HEK293 (cell line): ENCODE data around the gene EFCAB12.

ENCODE experiments used
- ATF2 ChIP-seq: fragments of 450-650 bp; formaldehyde crosslinking; IDR thresholded peaks from 2 replicates; pipeline ENCODE4 v1.5.1; 2016; ENCODE audit warnings: missing biosample characterization, missing genetic modification characterization, low read depth
- BCL11B ChIP-seq: fragments of 450-650 bp; formaldehyde crosslinking; IDR thresholded peaks from 2 replicates; pipeline ENCODE4 v1.5.1; 2016; ENCODE audit warnings: low read depth, missing biosample characterization, missing genetic modification characterization
- GLIS2 ChIP-seq: fragments of 450-650 bp; formaldehyde crosslinking; IDR thresholded peaks from 2 replicates; pipeline ENCODE4 v1.5.1; 2016; ENCODE audit warnings: missing biosample characterization, missing genetic modification characterization
- MZF1 ChIP-seq: fragments of 450-650 bp; formaldehyde crosslinking; IDR thresholded peaks from 2 replicates; pipeline ENCODE4 v1.5.1; 2017; ENCODE audit warnings: missing biosample characterization, missing genetic modification characterization, borderline replicate concordance
- REPIN1 ChIP-seq: fragments of 450-650 bp; formaldehyde crosslinking; IDR thresholded peaks from 2 replicates; pipeline ENCODE4 v1.5.1; 2017; ENCODE audit warnings: missing biosample characterization, missing genetic modification characterization, low read depth
- ZBTB10 ChIP-seq: fragments of 450-650 bp; formaldehyde crosslinking; IDR thresholded peaks from 2 replicates; pipeline ENCODE4 v1.5.1; 2016; ENCODE audit warnings: missing biosample characterization, missing genetic modification characterization
- ZNF148 ChIP-seq: fragments of 450-650 bp; formaldehyde crosslinking; IDR thresholded peaks from 2 replicates; pipeline ENCODE4 v1.5.0; 2017; ENCODE audit warnings: missing biosample characterization, missing genetic modification characterization, borderline replicate concordance
- ZNF2 ChIP-seq: fragments of 450-650 bp; formaldehyde crosslinking; IDR thresholded peaks from 2 replicates; pipeline ENCODE4 v1.5.1; 2016; ENCODE audit warnings: missing biosample characterization, missing genetic modification characterization
- ZNF266 ChIP-seq: fragments of 450-650 bp; formaldehyde crosslinking; IDR thresholded peaks from 2 replicates; pipeline ENCODE4 v1.5.1; 2016; ENCODE audit warnings: missing biosample characterization, missing genetic modification characterization, low read depth
- ZNF302 ChIP-seq: fragments of 450-650 bp; formaldehyde crosslinking; IDR thresholded peaks from 2 replicates; pipeline ENCODE4 v1.5.1; 2016; ENCODE audit warnings: missing biosample characterization, missing genetic modification characterization, low read depth
- ZNF350 ChIP-seq: fragments of 450-650 bp; formaldehyde crosslinking; IDR thresholded peaks from 2 replicates; pipeline ENCODE4 v1.5.0; 2017; ENCODE audit warnings: missing biosample characterization, mild to moderate bottlenecking, missing genetic modification characterization
- ZNF423 ChIP-seq: fragments of 450-650 bp; formaldehyde crosslinking; IDR thresholded peaks from 2 replicates; pipeline ENCODE4 v1.5.1; 2016; ENCODE audit warnings: missing biosample characterization, missing genetic modification characterization
- ZNF558 ChIP-seq: fragments of 450-650 bp; formaldehyde crosslinking; IDR thresholded peaks from 2 replicates; pipeline ENCODE4 v1.5.1; 2016; ENCODE audit warnings: missing biosample characterization, missing genetic modification characterization
- ZNF560 ChIP-seq: fragments of 450-650 bp; formaldehyde crosslinking; IDR thresholded peaks from 2 replicates; pipeline ENCODE4 v1.5.1; 2017; ENCODE audit warnings: missing biosample characterization, missing genetic modification characterization, borderline replicate concordance
- ZNF571 ChIP-seq: fragments of 450-650 bp; formaldehyde crosslinking; IDR thresholded peaks from 2 replicates; pipeline ENCODE4 v1.5.0; 2017; ENCODE audit warnings: missing biosample characterization, missing genetic modification characterization
- ZNF677 ChIP-seq: fragments of 450-650 bp; IDR thresholded peaks from 2 replicates; pipeline ENCODE4 v1.5.0; 2018; ENCODE audit warnings: missing biosample characterization, mild to moderate bottlenecking, missing genetic modification characterization, moderate library complexity
- TF ChIP-seq, protein P1 (sequence below): fragments of 450-650 bp; formaldehyde crosslinking; IDR thresholded peaks from 2 replicates; pipeline ENCODE4 v1.5.1; 2016; ENCODE audit warnings: missing biosample characterization, missing genetic modification characterization
- TF ChIP-seq, protein P2 (sequence below): fragments of 450-650 bp; formaldehyde crosslinking; conservative IDR thresholded peaks from 2 replicates; pipeline ENCODE4 v1.5.1; 2016; ENCODE audit warnings: low read depth, missing biosample characterization, missing genetic modification characterization
- TF ChIP-seq, protein P3 (sequence below): fragments of 450-650 bp; formaldehyde crosslinking; IDR thresholded peaks from 2 replicates; pipeline ENCODE4 v1.5.1; 2016; ENCODE audit warnings: missing biosample characterization, missing genetic modification characterization
- TF ChIP-seq, protein P4 (sequence below): fragments of 450-650 bp; formaldehyde crosslinking; IDR thresholded peaks from 2 replicates; pipeline ENCODE4; 2016; ENCODE audit warnings: missing biosample characterization, missing genetic modification characterization
- TF ChIP-seq, protein P5 (sequence below): fragments of 450-650 bp; formaldehyde crosslinking; IDR thresholded peaks from 2 replicates; pipeline ENCODE4 v1.5.1; 2016; ENCODE audit warnings: missing biosample characterization, missing genetic modification characterization
- TF ChIP-seq, protein P6 (sequence below): fragments of 450-650 bp; formaldehyde crosslinking; IDR thresholded peaks from 2 replicates; pipeline ENCODE4 v1.5.1; 2016; ENCODE audit warnings: missing biosample characterization, missing genetic modification characterization

EFCAB12 gene

GRCh38 chr3:129439226-129439816 lies 10.9 kb upstream of the EFCAB12 start (continued):
- TF ChIP-seq, protein P1, sequence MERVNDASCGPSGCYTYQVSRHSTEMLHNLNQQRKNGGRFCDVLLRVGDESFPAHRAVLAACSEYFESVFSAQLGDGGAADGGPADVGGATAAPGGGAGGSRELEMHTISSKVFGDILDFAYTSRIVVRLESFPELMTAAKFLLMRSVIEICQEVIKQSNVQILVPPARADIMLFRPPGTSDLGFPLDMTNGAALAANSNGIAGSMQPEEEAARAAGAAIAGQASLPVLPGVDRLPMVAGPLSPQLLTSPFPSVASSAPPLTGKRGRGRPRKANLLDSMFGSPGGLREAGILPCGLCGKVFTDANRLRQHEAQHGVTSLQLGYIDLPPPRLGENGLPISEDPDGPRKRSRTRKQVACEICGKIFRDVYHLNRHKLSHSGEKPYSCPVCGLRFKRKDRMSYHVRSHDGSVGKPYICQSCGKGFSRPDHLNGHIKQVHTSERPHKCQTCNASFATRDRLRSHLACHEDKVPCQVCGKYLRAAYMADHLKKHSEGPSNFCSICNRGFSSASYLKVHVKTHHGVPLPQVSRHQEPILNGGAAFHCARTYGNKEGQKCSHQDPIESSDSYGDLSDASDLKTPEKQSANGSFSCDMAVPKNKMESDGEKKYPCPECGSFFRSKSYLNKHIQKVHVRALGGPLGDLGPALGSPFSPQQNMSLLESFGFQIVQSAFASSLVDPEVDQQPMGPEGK (tag by site-specific recombination), result peak; percentile 70
- TF ChIP-seq ZNF571 (tag by site-specific recombination), result no peak
- no peak for TF ChIP-seq MZF1 (tag by site-specific recombination)
- no peak for TF ChIP-seq ZNF148 (tag by site-specific recombination)
- TF ChIP-seq, protein P2, sequence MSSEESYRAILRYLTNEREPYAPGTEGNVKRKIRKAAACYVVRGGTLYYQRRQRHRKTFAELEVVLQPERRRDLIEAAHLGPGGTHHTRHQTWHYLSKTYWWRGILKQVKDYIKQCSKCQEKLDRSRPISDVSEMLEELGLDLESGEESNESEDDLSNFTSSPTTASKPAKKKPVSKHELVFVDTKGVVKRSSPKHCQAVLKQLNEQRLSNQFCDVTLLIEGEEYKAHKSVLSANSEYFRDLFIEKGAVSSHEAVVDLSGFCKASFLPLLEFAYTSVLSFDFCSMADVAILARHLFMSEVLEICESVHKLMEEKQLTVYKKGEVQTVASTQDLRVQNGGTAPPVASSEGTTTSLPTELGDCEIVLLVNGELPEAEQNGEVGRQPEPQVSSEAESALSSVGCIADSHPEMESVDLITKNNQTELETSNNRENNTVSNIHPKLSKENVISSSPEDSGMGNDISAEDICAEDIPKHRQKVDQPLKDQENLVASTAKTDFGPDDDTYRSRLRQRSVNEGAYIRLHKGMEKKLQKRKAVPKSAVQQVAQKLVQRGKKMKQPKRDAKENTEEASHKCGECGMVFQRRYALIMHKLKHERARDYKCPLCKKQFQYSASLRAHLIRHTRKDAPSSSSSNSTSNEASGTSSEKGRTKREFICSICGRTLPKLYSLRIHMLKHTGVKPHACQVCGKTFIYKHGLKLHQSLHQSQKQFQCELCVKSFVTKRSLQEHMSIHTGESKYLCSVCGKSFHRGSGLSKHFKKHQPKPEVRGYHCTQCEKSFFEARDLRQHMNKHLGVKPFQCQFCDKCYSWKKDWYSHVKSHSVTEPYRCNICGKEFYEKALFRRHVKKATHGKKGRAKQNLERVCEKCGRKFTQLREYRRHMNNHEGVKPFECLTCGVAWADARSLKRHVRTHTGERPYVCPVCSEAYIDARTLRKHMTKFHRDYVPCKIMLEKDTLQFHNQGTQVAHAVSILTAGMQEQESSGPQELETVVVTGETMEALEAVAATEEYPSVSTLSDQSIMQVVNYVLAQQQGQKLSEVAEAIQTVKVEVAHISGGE, result peak; percentile 40; the same call in 1 of the 2 replicates
- TF ChIP-seq, protein P3, sequence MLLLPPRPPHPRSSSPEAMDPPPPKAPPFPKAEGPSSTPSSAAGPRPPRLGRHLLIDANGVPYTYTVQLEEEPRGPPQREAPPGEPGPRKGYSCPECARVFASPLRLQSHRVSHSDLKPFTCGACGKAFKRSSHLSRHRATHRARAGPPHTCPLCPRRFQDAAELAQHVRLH (tag by site-specific recombination), result peak; percentile 73
- no peak for TF ChIP-seq ZNF302 (tag by site-specific recombination)
- no peak for TF ChIP-seq ZNF677 (tag by site-specific recombination)
- peak; percentile 61; the same call in 1 of the 2 replicates for TF ChIP-seq REPIN1 (tag by site-specific recombination)
- peak; percentile 74; the same call in 1 of the 2 replicates for TF ChIP-seq ZNF2 (tag by site-specific recombination)
- TF ChIP-seq, protein P4, sequence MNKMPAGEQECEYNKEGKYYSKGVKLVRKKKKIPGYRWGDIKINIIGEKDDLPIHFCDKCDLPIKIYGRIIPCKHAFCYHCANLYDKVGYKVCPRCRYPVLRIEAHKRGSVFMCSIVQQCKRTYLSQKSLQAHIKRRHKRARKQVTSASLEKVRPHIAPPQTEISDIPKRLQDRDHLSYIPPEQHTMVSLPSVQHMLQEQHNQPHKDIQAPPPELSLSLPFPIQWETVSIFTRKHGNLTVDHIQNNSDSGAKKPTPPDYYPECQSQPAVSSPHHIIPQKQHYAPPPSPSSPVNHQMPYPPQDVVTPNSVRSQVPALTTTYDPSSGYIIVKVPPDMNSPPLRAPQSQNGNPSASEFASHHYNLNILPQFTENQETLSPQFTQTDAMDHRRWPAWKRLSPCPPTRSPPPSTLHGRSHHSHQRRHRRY (tag by site-specific recombination), result no peak
- TF ChIP-seq BCL11B, result no peak
- TF ChIP-seq GLIS2 (tag by site-specific recombination), result peak; percentile 48
- no peak for TF ChIP-seq ZNF423 (tag by site-specific recombination)
- no peak for TF ChIP-seq ZNF350
- TF ChIP-seq ATF2 (tag by site-specific recombination), result no peak
- no peak for TF ChIP-seq ZNF560 (tag by site-specific recombination)
- TF ChIP-seq ZNF558 (tag by site-specific recombination), result no peak
- no peak for TF ChIP-seq ZNF266 (tag by site-specific recombination)
- no peak for TF ChIP-seq ZBTB10 (tag by site-specific recombination)
- TF ChIP-seq, protein P5, sequence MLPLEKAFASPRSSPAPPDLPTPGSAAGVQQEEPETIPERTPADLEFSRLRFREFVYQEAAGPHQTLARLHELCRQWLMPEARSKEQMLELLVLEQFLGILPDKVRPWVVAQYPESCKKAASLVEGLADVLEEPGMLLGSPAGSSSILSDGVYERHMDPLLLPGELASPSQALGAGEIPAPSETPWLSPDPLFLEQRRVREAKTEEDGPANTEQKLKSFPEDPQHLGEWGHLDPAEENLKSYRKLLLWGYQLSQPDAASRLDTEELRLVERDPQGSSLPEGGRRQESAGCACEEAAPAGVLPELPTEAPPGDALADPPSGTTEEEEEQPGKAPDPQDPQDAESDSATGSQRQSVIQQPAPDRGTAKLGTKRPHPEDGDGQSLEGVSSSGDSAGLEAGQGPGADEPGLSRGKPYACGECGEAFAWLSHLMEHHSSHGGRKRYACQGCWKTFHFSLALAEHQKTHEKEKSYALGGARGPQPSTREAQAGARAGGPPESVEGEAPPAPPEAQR (tag by site-specific recombination), result no peak
- TF ChIP-seq, protein P6, sequence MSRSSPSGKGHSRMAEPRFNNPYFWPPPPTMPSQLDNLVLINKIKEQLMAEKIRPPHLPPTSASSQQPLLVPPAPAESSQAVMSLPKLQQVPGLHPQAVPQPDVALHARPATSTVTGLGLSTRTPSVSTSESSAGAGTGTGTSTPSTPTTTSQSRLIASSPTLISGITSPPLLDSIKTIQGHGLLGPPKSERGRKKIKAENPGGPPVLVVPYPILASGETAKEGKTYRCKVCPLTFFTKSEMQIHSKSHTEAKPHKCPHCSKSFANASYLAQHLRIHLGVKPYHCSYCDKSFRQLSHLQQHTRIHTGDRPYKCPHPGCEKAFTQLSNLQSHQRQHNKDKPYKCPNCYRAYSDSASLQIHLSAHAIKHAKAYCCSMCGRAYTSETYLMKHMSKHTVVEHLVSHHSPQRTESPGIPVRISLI (tag by site-specific recombination), result no peak
